K562 (cell line): Measurements from ENCODE around the gene CATSPER1. TPM values are rescaled to one million over a fixed set of nuclear protein-coding genes. Genes with fewer than 3 reads are reported as not detected.

Experiments
- ARID3B ChIP-seq: fragments of 250-450 bp; sonication (Bioruptor Pico); IDR thresholded peaks from 2 replicates; pipeline ENCODE4 v1.4.0; 2020; ENCODE audit warnings: borderline replicate concordance
- CREB3 ChIP-seq: fragments of 450-650 bp; conservative IDR thresholded peaks from 2 replicates; pipeline ENCODE4 v1.6.1; 2016; ENCODE audit warnings: missing genetic modification characterization, low read depth, mild to moderate bottlenecking, missing compliant biosample characterization, moderate library complexity
- DNMT1 ChIP-seq: fragments of 450-650 bp; IDR thresholded peaks from 2 replicates; pipeline ENCODE4 v1.6.1; 2016; ENCODE audit warnings: antibody characterized with exemption, mild to moderate bottlenecking
- EGR1 ChIP-seq: fragments of 450-650 bp; conservative IDR thresholded peaks from 2 replicates; pipeline ENCODE4 v1.6.1; 2017; ENCODE audit warnings: mild to moderate bottlenecking
- MAFG ChIP-seq: fragments of 450-650 bp; conservative IDR thresholded peaks from 2 replicates; pipeline ENCODE4 v1.6.1; 2016; ENCODE audit warnings: missing genetic modification characterization, missing compliant biosample characterization
- MCM2 ChIP-seq: fragments of 450-650 bp; IDR thresholded peaks from 2 replicates; pipeline ENCODE4 v1.6.1; 2017; ENCODE audit warnings: low read depth, mild to moderate bottlenecking
- MYBL2 ChIP-seq, 2 experiments: fragments of 450-650 bp in 1 of 2; sonication (generic) in 1 of 2; formaldehyde crosslinking in 1 of 2; IDR thresholded peaks; 2 replicates each; pipeline versions ENCODE4 v1.6.1 to v1.8.1; 2017 to 2022; ENCODE audit warnings: borderline replicate concordance in 1 of 2, inconsistent platforms in 1 of 2, low read depth in 1 of 2, mild to moderate bottlenecking in 1 of 2, missing genetic modification reagents in 1 of 2, moderate library complexity in 1 of 2
- NKRF ChIP-seq: fragments of 450-650 bp; IDR thresholded peaks from 2 replicates; pipeline ENCODE4 v1.6.1; 2016; ENCODE audit warnings: borderline replicate concordance
- NRF1 ChIP-seq, 2 experiments: fragments of 450-650 bp; IDR thresholded peaks in 1 of 2; conservative IDR thresholded peaks in 1 of 2; 2 replicates each; pipeline ENCODE4 v1.6.1; 2014; ENCODE audit warnings: mild to moderate bottlenecking in 2 of 2
- PHB ChIP-seq: fragments of 250-450 bp; sonication (Bioruptor Pico); IDR thresholded peaks from 2 replicates; pipeline ENCODE4 v1.5.0; 2021
- PYGO2 ChIP-seq: fragments of 450-650 bp; IDR thresholded peaks from 2 replicates; pipeline ENCODE4 v1.6.1; 2016; ENCODE audit warnings: mild to moderate bottlenecking, missing genetic modification characterization, moderate library complexity, missing compliant biosample characterization
- RREB1 ChIP-seq: fragments of 250-450 bp; sonication (Bioruptor Pico); IDR thresholded peaks from 2 replicates; pipeline ENCODE4 v1.4.0; 2020
- SMAD3 ChIP-seq: fragments of 450-650 bp; formaldehyde crosslinking; conservative IDR thresholded peaks from 2 replicates; pipeline ENCODE4 v1.4.0; 2020; ENCODE audit warnings: mild to moderate bottlenecking
- SMARCA4 ChIP-seq: fragments of 450-650 bp; IDR thresholded peaks from 2 replicates; pipeline ENCODE4 v1.6.1; 2016
- SNAPC5 ChIP-seq: fragments of 250-450 bp; sonication (Bioruptor Pico); IDR thresholded peaks from 2 replicates; pipeline ENCODE4 v1.8.0; 2021; ENCODE audit warnings: moderate library complexity, mild to moderate bottlenecking, inconsistent platforms
- SRF ChIP-seq, 2 experiments: fragments of 250-450, 450-650 bp in 1 of 2; sonication (Bioruptor Pico) in 1 of 2; sonication (generic) in 1 of 2; formaldehyde crosslinking; IDR thresholded peaks; 2 replicates each; pipeline versions ENCODE4 v1.5.0 to v1.5.1; 2020 to 2022; ENCODE audit warnings: mild to moderate bottlenecking in 1 of 2, missing genetic modification reagents in 1 of 2
- polyA plus RNA-seq, 8 experiments: library from polyadenylated mRNA; depleted of rRNA in 4 of 8; stranded (reverse) in 5 of 8; unstranded in 3 of 8; fragments of >200 nt; fragmentation: Nextera tagmentation in 2 of 8; fragmentation: Illumina TruSeq in 1 of 8; extraction: Ambion mirVana in 2 of 8; extraction: Trizol in 1 of 8; gene quantifications; 2 replicates each; pipeline versions ENCODE4 v1.2.1 to v1.2.3, GENCODE V29; 2011 to 2014; ENCODE audit warnings: inconsistent platforms in 1 of 8, missing spikeins in 1 of 8
- total RNA-seq, 7 experiments: library from RNA; depleted of rRNA in 6 of 7; stranded (reverse); fragments of >200 nt in 6 of 7; fragmentation: Illumina TruSeq in 2 of 7; extraction: Trizol in 2 of 7; gene quantifications; 2 replicates each; pipeline versions ENCODE4 v1.2.1 to v1.2.3, GENCODE V29; 2011 to 2021; ENCODE audit warnings: low replicate concordance in 1 of 7

Gene CATSPER1
- total and polyA plus RNA-seq, 9 of the 15 experiments (the other 6 are each of a cell fraction or from before 2014, with no cell fraction given) = 0.21 to 3.3 (median 0.76) TPM

GRCh38 chr11:66069715-66070603 is 43.7 kb upstream of the CATSPER1 start, which contains the start of gene PACS1 (continued):
- no peak for TF ChIP-seq RREB1 (CRISPR knock-in tag)
- no peak for TF ChIP-seq NKRF
- TF ChIP-seq PYGO2 = no peak
- no peak for TF ChIP-seq SNAPC5 (CRISPR knock-in tag)
- no peak for TF ChIP-seq DNMT1
- peak; percentile 81 for TF ChIP-seq EGR1
- no peak for TF ChIP-seq SMARCA4
- TF ChIP-seq PHB (CRISPR knock-in tag) = no peak
- no peak for TF ChIP-seq MCM2
- TF ChIP-seq CREB3 (tag) = no peak
- TF ChIP-seq SRF (CRISPR knock-in tag; IDR thresholded peaks at IDR 0.05) = no peak
- TF ChIP-seq NRF1 (conservative IDR thresholded peaks at IDR 0.05 in 1 of 2, IDR thresholded peaks at IDR 0.05 in 1 of 2) = peak in 1 of 2 experiments; percentile 20; a peak in 2 of 4 replicates
- no peak for TF ChIP-seq ARID3B (CRISPR knock-in tag)
- no peak for TF ChIP-seq MYBL2 (IDR thresholded peaks at IDR 0.05; ENCODE audit: low read depth)
- no peak for TF ChIP-seq MYBL2 (CRISPR knock-in tag; IDR thresholded peaks at IDR 0.05; ENCODE audit: borderline replicate concordance)
- no peak for TF ChIP-seq MAFG (tag)
- TF ChIP-seq SMAD3 (CRISPR knock-in tag) = no peak
